ENCODE measurements around the gene ZNF346.
"Not testable (repeated sequence)": the region's sequence is repeated elsewhere in the genome, so short reads cannot be mapped to it uniquely, and the experiment has no call there.

ZNF346 gene

DNA sequence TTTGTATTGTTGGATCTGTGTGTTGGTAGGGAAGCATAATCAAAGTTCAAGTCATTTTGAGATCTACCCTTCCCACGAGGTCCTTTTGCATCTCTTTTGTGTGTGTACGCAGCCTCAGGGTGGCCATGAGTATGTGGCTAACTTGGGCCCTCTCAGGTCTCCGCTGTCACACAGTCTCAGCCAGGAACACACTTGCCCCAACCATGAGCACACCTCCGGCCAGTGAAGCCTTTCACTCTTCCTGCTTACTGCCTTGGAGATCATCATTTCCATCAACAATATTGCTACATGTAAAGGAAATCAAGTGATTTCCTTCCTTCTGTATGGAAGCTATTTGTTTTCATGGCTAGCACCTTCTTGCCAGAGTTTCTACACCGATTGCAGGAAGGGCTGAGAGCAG is 13.9 kb downstream of the ZNF346 start:
- peaks cover 0 to 2% of the 10 kb centered on the region in 2 donors for H3K36me3 ChIP-seq (ENCODE audit: control insufficient read depth in 2 of 2, insufficient read depth in 2 of 2, low read length in 2 of 2)
- no peak overlapping the region for H3K9ac ChIP-seq (ENCODE audit: low read length in 2 of 2)
- H3K27me3 ChIP-seq (ENCODE audit: control insufficient read depth in 1 of 2, insufficient read depth in 2 of 2, low read length in 2 of 2), result no peaks in the 10 kb centered on the region
- H3K4me3 ChIP-seq (ENCODE audit: low read length in 2 of 2), result no peak overlapping the region
- no peak overlapping the region for H3K27ac ChIP-seq (ENCODE audit: low read length)
- H3K9me3 ChIP-seq (ENCODE audit: control insufficient read depth in 2 of 2, low read length in 2 of 2), result no peaks in the 10 kb centered on the region
- H3K4me1 ChIP-seq (ENCODE audit: control insufficient read depth, insufficient read depth, low read length), result no peaks in the 10 kb centered on the region

- Histone ChIP-seq H3K9ac (ENCODE audit: low read length in 2 of 2) (no peak overlapping the region), H3K4me3 (ENCODE audit: low read length in 2 of 2) (no peak overlapping the region), H3K9me3 (ENCODE audit: control insufficient read depth in 2 of 2, low read length in 2 of 2) (no peaks in the 10 kb centered on the region), H3K36me3 (ENCODE audit: control insufficient read depth in 2 of 2, insufficient read depth in 2 of 2, low read length in 2 of 2) (peaks cover 3 to 6% of the 10 kb centered on the region in 2 donors), H3K4me1 (ENCODE audit: control insufficient read depth, insufficient read depth, low read length) (no peaks in the 10 kb centered on the region), H3K27me3 (ENCODE audit: control insufficient read depth in 1 of 2, insufficient read depth in 2 of 2, low read length in 2 of 2) (no peaks in the 10 kb centered on the region), H3K27ac (ENCODE audit: low read length) (no peak overlapping the region)
These were observed 14.4 kb downstream of the ZNF346 start for GRCh38 chr5:177036921-177037320.

DNA sequence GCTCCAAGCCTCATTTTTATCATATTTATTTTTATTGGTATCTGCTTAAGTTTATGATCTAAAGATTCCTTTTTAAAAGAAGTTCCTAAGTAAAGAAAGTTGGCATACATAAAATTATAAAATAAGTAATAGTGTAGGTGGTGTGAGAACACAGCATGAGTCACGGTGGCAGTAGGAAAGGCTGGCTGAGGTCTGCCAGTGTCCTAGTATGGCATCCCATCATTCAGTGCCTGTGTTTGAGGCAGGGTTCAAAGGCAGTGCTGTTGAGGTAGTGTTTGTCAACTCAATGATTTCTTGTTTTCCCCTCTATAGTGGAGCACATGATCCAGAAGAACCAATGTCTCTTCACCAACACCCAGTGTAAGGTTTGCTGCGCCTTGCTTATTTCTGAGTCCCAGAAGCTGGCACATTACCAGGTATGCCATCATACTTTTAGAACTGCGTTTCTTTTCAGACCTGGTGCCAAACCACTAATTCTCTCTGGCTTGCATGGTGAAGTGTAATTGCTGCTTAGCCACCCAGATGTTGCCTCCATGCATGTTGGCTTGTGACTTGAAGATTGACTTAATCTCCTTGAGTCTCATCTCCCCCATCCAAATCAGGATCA is 18.4 kb downstream of the ZNF346 start:
- Histone ChIP-seq H3K36me3 (ENCODE audit: control insufficient read depth in 2 of 2, insufficient read depth in 2 of 2, low read length in 2 of 2) (peaks cover 9 to 14% of the 10 kb centered on the region in 2 donors), H3K4me1 (ENCODE audit: control insufficient read depth, insufficient read depth, low read length) (no peaks in the 10 kb centered on the region), H3K9ac (ENCODE audit: low read length in 2 of 2) (peak overlapping the region in 1 of 2 donors; percentile 37), H3K27me3 (ENCODE audit: control insufficient read depth in 1 of 2, insufficient read depth in 2 of 2, low read length in 2 of 2) (no peaks in the 10 kb centered on the region), H3K4me3 (ENCODE audit: low read length in 2 of 2) (no peak overlapping the region), H3K27ac (ENCODE audit: low read length) (peak overlapping the region; percentile 56), H3K9me3 (ENCODE audit: control insufficient read depth in 2 of 2, low read length in 2 of 2) (no peaks in the 10 kb centered on the region)

DNA sequence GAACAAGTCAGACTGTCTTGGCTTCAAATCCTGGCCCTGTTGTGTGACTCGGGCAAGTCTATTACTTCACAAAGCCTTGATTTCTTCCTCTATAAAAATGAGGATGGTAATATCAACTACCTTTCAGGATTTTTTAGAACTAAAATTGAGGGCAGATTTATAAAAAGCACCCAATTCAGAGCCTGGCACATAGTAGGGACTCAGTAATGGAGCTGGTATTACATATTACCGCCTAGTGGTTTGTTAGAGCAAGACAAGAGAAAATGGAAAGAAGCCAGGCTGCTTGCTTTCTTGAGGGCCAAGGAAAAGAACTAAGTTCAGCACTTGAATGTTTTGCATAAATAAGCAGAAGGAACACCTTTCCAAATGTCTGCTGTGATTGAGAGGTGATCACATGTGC is 19.4 kb downstream of the ZNF346 start:
- Histone ChIP-seq H3K36me3 (ENCODE audit: control insufficient read depth in 2 of 2, insufficient read depth in 2 of 2, low read length in 2 of 2) (peaks cover 9 to 14% of the 10 kb centered on the region in 2 donors), H3K4me3 (ENCODE audit: low read length in 2 of 2) (no peak overlapping the region), H3K27me3 (ENCODE audit: control insufficient read depth in 1 of 2, insufficient read depth in 2 of 2, low read length in 2 of 2) (no peaks in the 10 kb centered on the region), H3K9ac (ENCODE audit: low read length in 2 of 2) (no peak overlapping the region), H3K9me3 (ENCODE audit: control insufficient read depth in 2 of 2, low read length in 2 of 2) (no peaks in the 10 kb centered on the region), H3K27ac (ENCODE audit: low read length) (no peak overlapping the region), H3K4me1 (ENCODE audit: control insufficient read depth, insufficient read depth, low read length) (no peaks in the 10 kb centered on the region)

- Histone ChIP-seq H3K9me3 (ENCODE audit: control insufficient read depth in 2 of 2, low read length in 2 of 2) (no peaks in the 10 kb centered on the region), H3K36me3 (ENCODE audit: control insufficient read depth in 2 of 2, insufficient read depth in 2 of 2, low read length in 2 of 2) (peaks cover 9 to 16% of the 10 kb centered on the region in 2 donors), H3K4me3 (ENCODE audit: low read length in 2 of 2) (no peak overlapping the region), H3K4me1 (ENCODE audit: control insufficient read depth, insufficient read depth, low read length) (no peaks in the 10 kb centered on the region), H3K9ac (ENCODE audit: low read length in 2 of 2) (no peak overlapping the region), H3K27ac (ENCODE audit: low read length) (no peak overlapping the region), H3K27me3 (ENCODE audit: control insufficient read depth in 1 of 2, insufficient read depth in 2 of 2, low read length in 2 of 2) (no peaks in the 10 kb centered on the region)
These were observed 20.6 kb downstream of the ZNF346 start for GRCh38 chr5:177043114-177043513.

DNA sequence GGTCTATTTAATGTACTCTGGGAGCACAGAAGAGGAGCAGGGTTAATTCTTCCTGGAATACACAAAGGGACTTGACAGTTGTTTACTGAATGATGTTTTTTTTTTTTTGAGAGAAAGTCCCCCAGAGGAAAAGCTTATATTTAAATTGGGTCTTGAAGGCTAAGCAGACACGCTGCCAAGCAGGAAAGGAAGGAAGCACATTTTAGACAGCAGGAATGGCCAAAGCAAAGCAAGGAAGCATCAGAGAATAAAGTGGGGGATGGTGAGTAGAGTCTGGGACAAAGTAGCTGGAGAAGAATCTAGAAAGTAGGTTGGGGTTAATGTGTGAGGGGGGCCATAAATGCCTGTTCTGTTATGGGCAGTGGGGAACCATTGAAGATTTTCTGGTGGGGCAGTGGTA is 21.5 kb downstream of the ZNF346 start:
- Histone ChIP-seq H3K9me3 (ENCODE audit: control insufficient read depth in 2 of 2, low read length in 2 of 2) (no peaks in the 10 kb centered on the region), H3K27ac (ENCODE audit: low read length) (no peak overlapping the region), H3K9ac (ENCODE audit: low read length in 2 of 2) (no peak overlapping the region), H3K4me3 (ENCODE audit: low read length in 2 of 2) (no peak overlapping the region), H3K27me3 (ENCODE audit: control insufficient read depth in 1 of 2, insufficient read depth in 2 of 2, low read length in 2 of 2) (no peaks in the 10 kb centered on the region), H3K36me3 (ENCODE audit: control insufficient read depth in 2 of 2, insufficient read depth in 2 of 2, low read length in 2 of 2) (peaks cover 9 to 19% of the 10 kb centered on the region in 2 donors), H3K4me1 (ENCODE audit: control insufficient read depth, insufficient read depth, low read length) (no peaks in the 10 kb centered on the region)

DNA sequence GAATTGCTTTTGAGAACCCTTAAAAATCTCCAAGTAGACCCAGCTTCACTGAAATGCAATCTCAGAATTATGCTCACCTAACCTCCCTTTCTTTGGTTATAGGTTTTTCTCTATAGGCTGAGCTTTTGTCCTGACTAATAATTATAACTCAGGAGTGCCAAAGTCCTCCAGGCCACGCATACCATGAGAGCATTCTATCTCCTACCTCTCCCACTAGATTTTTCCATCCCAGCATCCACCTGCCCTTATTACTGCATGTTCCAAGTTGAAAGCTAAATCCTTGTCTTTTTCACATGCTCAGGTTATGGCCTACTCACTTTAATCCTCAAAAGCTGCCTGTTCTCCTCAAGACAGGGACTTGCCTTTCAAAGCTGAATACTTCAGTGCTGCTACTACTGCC is 22.1 kb downstream of the ZNF346 start:
- no peak overlapping the region for H3K4me3 ChIP-seq (ENCODE audit: low read length in 2 of 2)
- H3K36me3 ChIP-seq (ENCODE audit: control insufficient read depth in 2 of 2, insufficient read depth in 2 of 2, low read length in 2 of 2), result peaks cover 14 to 26% of the 10 kb centered on the region in 2 donors
- H3K9me3 ChIP-seq (ENCODE audit: control insufficient read depth in 2 of 2, low read length in 2 of 2), result no peaks in the 10 kb centered on the region
- H3K4me1 ChIP-seq (ENCODE audit: control insufficient read depth, insufficient read depth, low read length), result no peaks in the 10 kb centered on the region
- no peak overlapping the region for H3K9ac ChIP-seq (ENCODE audit: low read length in 2 of 2)
- H3K27me3 ChIP-seq (ENCODE audit: control insufficient read depth in 1 of 2, insufficient read depth in 2 of 2, low read length in 2 of 2), result no peaks in the 10 kb centered on the region
- H3K27ac ChIP-seq (ENCODE audit: low read length), result no peak overlapping the region

DNA sequence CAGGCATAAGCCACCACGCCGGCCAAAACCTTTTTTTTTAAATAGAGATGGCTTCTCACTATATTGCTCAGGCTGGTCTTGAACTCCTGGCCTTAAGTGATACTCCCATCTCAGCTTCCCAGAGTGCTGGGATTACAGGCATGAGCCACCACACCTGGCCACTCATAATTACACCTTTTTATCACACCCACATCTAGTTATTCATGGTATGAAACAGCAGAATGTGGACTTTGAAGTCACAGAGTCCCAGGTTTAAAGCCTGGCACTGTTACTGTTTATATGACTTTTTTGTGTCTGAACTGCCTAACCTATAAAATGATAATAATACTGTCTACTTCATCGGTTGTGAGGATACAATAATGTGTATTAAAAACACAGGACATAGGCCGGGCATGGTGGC is 23.1 kb downstream of the ZNF346 start:
- no peaks in the 10 kb centered on the region for H3K9me3 ChIP-seq (ENCODE audit: control insufficient read depth in 2 of 2, low read length in 2 of 2)
- no peaks in the 10 kb centered on the region for H3K27me3 ChIP-seq (ENCODE audit: control insufficient read depth in 1 of 2, insufficient read depth in 2 of 2, low read length in 2 of 2)
- no peaks in the 10 kb centered on the region for H3K4me1 ChIP-seq (ENCODE audit: control insufficient read depth, insufficient read depth, low read length)
- H3K9ac ChIP-seq (ENCODE audit: low read length in 2 of 2), result no peak overlapping the region
- peaks cover 21 to 28% of the 10 kb centered on the region in 2 donors for H3K36me3 ChIP-seq (ENCODE audit: control insufficient read depth in 2 of 2, insufficient read depth in 2 of 2, low read length in 2 of 2)
- no peak overlapping the region for H3K4me3 ChIP-seq (ENCODE audit: low read length in 2 of 2)
- H3K27ac ChIP-seq (ENCODE audit: low read length), result no peak overlapping the region

DNA sequence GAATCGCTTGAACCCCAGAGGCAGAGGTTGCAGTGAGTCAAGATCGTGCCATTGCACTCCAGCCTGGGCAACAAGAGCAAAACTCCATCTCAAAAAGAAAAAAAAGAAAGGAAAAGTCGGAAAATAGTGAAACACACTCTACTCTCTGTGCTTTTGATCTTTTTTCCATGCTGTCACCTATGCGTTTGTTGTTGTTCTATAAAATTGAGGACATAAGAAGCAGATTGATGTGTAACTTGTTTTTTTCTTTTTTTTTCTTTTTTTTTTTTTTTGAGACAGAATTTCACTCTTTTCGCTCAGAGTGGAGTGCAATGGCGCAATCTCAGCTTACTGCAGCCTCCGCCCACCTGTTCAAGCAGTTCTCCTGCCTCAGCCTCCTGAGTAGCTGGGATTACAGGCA is 26.0 kb downstream of the ZNF346 start:
- H3K27ac ChIP-seq (ENCODE audit: low read length); H3K4me3 ChIP-seq (ENCODE audit: low read length in 2 of 2); H3K9ac ChIP-seq (ENCODE audit: low read length in 2 of 2); H3K27me3 ChIP-seq (ENCODE audit: control insufficient read depth in 1 of 2, insufficient read depth in 2 of 2, low read length in 2 of 2); H3K4me1 ChIP-seq (ENCODE audit: control insufficient read depth, insufficient read depth, low read length); H3K9me3 ChIP-seq (ENCODE audit: control insufficient read depth in 2 of 2, low read length in 2 of 2): not testable (repeated sequence)
- peaks cover 23% of the 10 kb centered on the region in 2 donors for H3K36me3 ChIP-seq (ENCODE audit: control insufficient read depth in 2 of 2, insufficient read depth in 2 of 2, low read length in 2 of 2)

- H3K36me3 ChIP-seq (ENCODE audit: control insufficient read depth in 2 of 2, insufficient read depth in 2 of 2, low read length in 2 of 2), result peaks cover 23 to 24% of the 10 kb centered on the region in 2 donors
- H3K9ac ChIP-seq (ENCODE audit: low read length in 2 of 2), result no peak overlapping the region
These were observed 26.8 kb downstream of the ZNF346 start for GRCh38 chr5:177049285-177049684.

DNA sequence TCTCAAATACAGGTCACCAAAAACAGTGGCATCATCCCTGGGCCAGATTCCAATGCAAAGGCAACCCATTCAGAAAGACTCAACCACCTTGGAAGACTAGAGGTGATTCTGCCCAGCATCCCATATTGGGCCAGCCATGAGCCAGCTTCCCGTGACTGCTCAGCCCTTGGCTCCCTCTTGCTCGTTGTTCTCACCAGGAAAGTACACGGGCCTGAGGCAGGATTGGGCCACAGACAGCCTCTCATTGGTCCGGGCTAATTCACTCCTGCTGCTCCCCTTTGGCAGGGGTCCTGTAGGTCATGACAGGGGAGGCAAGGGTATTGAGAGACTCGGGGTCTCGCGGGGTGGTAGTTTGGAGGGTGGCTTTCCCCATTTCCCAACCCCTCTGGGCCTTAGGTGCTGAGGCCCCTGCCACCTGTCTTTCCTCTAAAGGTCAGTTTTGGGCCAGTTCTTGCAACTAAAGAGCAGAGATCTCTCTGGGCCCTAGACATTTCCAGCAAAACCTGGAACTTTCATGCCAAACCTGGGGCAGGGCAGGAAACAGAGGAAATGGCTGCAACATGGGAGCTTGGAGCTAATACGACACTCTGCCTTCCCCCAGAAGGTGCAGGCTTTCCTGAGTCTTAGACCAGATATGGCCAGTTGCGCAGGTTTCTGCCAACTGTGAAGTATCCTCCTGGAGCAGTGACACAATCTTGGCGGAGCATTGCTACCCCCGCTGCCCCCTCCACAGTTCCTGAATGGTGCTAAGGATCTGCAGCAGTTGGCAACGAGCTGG is 42.2 kb downstream of the ZNF346 start:
- H3K4me3 ChIP-seq (ENCODE audit: low read length in 2 of 2), result no peak overlapping the region
- peaks cover 30 to 37% of the 10 kb centered on the region in 2 donors for H3K36me3 ChIP-seq (ENCODE audit: control insufficient read depth in 2 of 2, insufficient read depth in 2 of 2, low read length in 2 of 2)
- no peaks in the 10 kb centered on the region for H3K9me3 ChIP-seq (ENCODE audit: control insufficient read depth in 2 of 2, low read length in 2 of 2)
- H3K4me1 ChIP-seq (ENCODE audit: control insufficient read depth, insufficient read depth, low read length), result no peaks in the 10 kb centered on the region
- no peaks in the 10 kb centered on the region for H3K27me3 ChIP-seq (ENCODE audit: control insufficient read depth in 1 of 2, insufficient read depth in 2 of 2, low read length in 2 of 2)
- no peak overlapping the region for H3K9ac ChIP-seq (ENCODE audit: low read length in 2 of 2)
- H3K27ac ChIP-seq (ENCODE audit: low read length), result no peak overlapping the region

More at GRCh38 chr5:177049285-177049684, 26.8 kb downstream of the ZNF346 start:
- H3K9me3 ChIP-seq (ENCODE audit: control insufficient read depth in 2 of 2, low read length in 2 of 2), result no peaks in the 10 kb centered on the region
- H3K27ac ChIP-seq (ENCODE audit: low read length), result no peak overlapping the region
- no peaks in the 10 kb centered on the region for H3K4me1 ChIP-seq (ENCODE audit: control insufficient read depth, insufficient read depth, low read length)
- no peak overlapping the region for H3K4me3 ChIP-seq (ENCODE audit: low read length in 2 of 2)
- H3K27me3 ChIP-seq (ENCODE audit: control insufficient read depth in 1 of 2, insufficient read depth in 2 of 2, low read length in 2 of 2), result no peaks in the 10 kb centered on the region

Measured in stomach smooth muscle (tissue), 2 donors.